OCI-LY7 (cell line): ENCODE data around the gene NSUN2. TPM values are rescaled to one million over a fixed set of nuclear protein-coding genes. Genes with fewer than 3 reads are reported as not detected.
"Not testable (repeated sequence)": the region's sequence is repeated elsewhere in the genome, so short reads cannot be mapped to it uniquely, and the experiment has no call there.

Experiments
- BruUV-seq: library from RNA; stranded (reverse); fragments of 400-500 nt; replicated peaks from 2 replicates; lab custom pipeline; 2021; lab: Mats Ljungman, UMichigan
- CTCF ChIA-PET: fragments of 300-600 bp; sonication (Branson Sonifier 250); formaldehyde crosslinking; loops from one replicate; lab custom pipeline; 2022; ENCODE audit warnings: antibody characterized with exemption; ENCODE audit not compliant: unreplicated experiment; lab: Charles Lee
- POLR2A ChIA-PET: fragments of 300-600 bp; sonication (Branson Sonifier 250); formaldehyde crosslinking; loops from one replicate; lab custom pipeline; 2022; ENCODE audit warnings: antibody characterized with exemption; lab: Charles Lee
- DNase-seq: peaks from one replicate; pipeline ENCODE4 v3.0.0-alpha.2; 2015; ENCODE audit warnings: low spot score
- H2AFZ ChIP-seq: fragments of 200-600 bp; sonication (generic), shearing (Covaris generic); 2 replicates; pipeline ENCODE4 v1.6.1; 2014; ENCODE audit warnings: mild to moderate bottlenecking, antibody characterized with exemption, low read length, moderate library complexity
- H3K27ac ChIP-seq: fragments of 200-600 bp; sonication (generic); 2 replicates; pipeline ENCODE4 v1.5.1; 2014; ENCODE audit warnings: mixed run types, low read depth, mild to moderate bottlenecking, moderate library complexity, low read length, inconsistent platforms; ENCODE audit not compliant: poor library complexity, severe bottlenecking
- H3K36me3 ChIP-seq: fragments of 200-600 bp; sonication (generic); 2 replicates; pipeline ENCODE4 v1.6.1; 2014; ENCODE audit warnings: mild to moderate bottlenecking, antibody characterized with exemption, low read length, moderate library complexity, mixed read lengths; ENCODE audit not compliant: insufficient read depth
- H3K4me1 ChIP-seq: fragments of 200-600 bp; sonication (generic); 2 replicates; pipeline ENCODE4 v1.5.1; 2014; ENCODE audit warnings: mild to moderate bottlenecking, low read length; ENCODE audit not compliant: insufficient read depth, poor library complexity, severe bottlenecking
- H3K4me2 ChIP-seq: fragments of 200-600 bp; sonication (generic); 2 replicates; pipeline ENCODE4 v1.6.1; 2014; ENCODE audit warnings: mild to moderate bottlenecking, low read length
- H3K4me3 ChIP-seq: fragments of 200-600 bp; sonication (generic); 2 replicates; pipeline ENCODE4 v1.5.1; 2014; ENCODE audit warnings: mild to moderate bottlenecking, low read depth, low read length; ENCODE audit not compliant: poor library complexity, severe bottlenecking
- H3K79me2 ChIP-seq: fragments of 200-600 bp; sonication (generic); 2 replicates; pipeline ENCODE4 v1.6.1; 2016; ENCODE audit warnings: low read depth, mild to moderate bottlenecking, low read length, moderate library complexity, mixed read lengths; ENCODE audit not compliant: insufficient read depth
- H3K9me2 ChIP-seq: fragments of 200-600 bp; sonication (generic); 2 replicates; pipeline ENCODE4 v1.6.1; 2016; ENCODE audit warnings: mild to moderate bottlenecking, low read length, mixed read lengths; ENCODE audit not compliant: insufficient read depth
- H3K9me3 ChIP-seq: fragments of 200-600 bp; sonication (generic); 2 replicates; pipeline ENCODE4 v1.6.1; 2014; ENCODE audit warnings: mild to moderate bottlenecking, mixed run types, low read length, mixed read lengths
- H4K20me1 ChIP-seq: fragments of 200-600 bp; sonication (generic); 2 replicates; pipeline ENCODE4 v1.6.1; 2014; ENCODE audit warnings: mild to moderate bottlenecking, antibody characterized with exemption, low read length, moderate library complexity, mixed read lengths; ENCODE audit not compliant: insufficient read depth
- EZH2phosphoT487 ChIP-seq: fragments of 200-600 bp; sonication (generic); IDR thresholded peaks from 2 replicates; pipeline ENCODE4 v1.6.1; 2018; ENCODE audit warnings: low read depth, borderline replicate concordance, mild to moderate bottlenecking, mixed run types, antibody characterized with exemption, low read length, moderate library complexity, mixed read lengths
- intact Hi-C: fragments of 100-400 bp; cut with micrococcal nuclease; formaldehyde crosslinking; loops from one replicate; pipeline ENCODE4 v1.10.0; 2022; ENCODE audit not compliant: unreplicated experiment
- total RNA-seq, 2 experiments: library from RNA; depleted of rRNA in 1 of 2; stranded (reverse); fragments of >200 nt in 1 of 2; shearing (Covaris generic) in 1 of 2; gene quantifications; 2 replicates each; pipeline ENCODE4 v1.2.3, GENCODE V29; 2014 to 2022
- TF ChIP-seq, protein P1 (sequence below): fragments of 200-600 bp; sonication (generic); conservative IDR thresholded peaks from 2 replicates; pipeline ENCODE4 v1.5.1; 2014; ENCODE audit warnings: mild to moderate bottlenecking, antibody characterized with exemption, low read length, moderate library complexity, mixed read lengths

The NSUN2 gene
- total RNA-seq, 2 experiments from 2014 or later, result 88.9 to 139 TPM

DNA sequence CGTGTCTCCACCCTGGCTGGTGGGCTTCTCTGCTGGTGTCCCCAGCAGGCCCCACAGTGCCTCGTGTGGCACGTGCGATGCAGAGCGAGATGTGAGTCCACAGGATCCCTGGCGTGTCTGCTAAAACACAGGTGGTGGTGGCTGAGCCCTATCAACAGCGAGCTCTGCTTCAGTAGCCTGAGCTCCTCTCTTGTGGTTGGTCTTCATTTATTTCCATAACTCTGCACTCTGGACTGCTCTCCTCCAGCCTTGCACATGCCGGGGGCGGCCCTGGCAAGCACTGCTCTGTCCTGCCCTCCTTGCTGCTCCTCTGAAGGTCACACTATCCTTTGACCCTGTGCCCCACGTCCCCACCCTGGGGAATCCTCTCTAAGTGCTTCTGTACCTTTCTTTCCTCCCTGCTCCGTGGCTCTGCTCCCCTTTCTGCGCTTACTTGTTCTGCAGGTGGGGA lies 59.2 kb downstream of the NSUN2 start:
- Histone ChIP-seq H3K9me3 (no peaks in the 10 kb centered on the region), H3K4me3 (no peak overlapping the region), H4K20me1 (no peaks in the 10 kb centered on the region), H3K27ac (no peak overlapping the region), H3K4me2 (no peak overlapping the region), H3K4me1 (no peaks in the 10 kb centered on the region), H3K79me2 (no peaks in the 10 kb centered on the region), H3K9me2 (no peaks in the 10 kb centered on the region), H3K36me3 (no peaks in the 10 kb centered on the region), H2AFZ (no peak overlapping the region)
- ChIA-PET CTCF (no interaction called here), POLR2A (no interaction called here)
- no peak for DNase-seq
- intact Hi-C loops, result no loop called here
- no TSS peak for BruUV-seq
- TF ChIP-seq EZH2phosphoT487, result no peak
- TF ChIP-seq, protein P1, sequence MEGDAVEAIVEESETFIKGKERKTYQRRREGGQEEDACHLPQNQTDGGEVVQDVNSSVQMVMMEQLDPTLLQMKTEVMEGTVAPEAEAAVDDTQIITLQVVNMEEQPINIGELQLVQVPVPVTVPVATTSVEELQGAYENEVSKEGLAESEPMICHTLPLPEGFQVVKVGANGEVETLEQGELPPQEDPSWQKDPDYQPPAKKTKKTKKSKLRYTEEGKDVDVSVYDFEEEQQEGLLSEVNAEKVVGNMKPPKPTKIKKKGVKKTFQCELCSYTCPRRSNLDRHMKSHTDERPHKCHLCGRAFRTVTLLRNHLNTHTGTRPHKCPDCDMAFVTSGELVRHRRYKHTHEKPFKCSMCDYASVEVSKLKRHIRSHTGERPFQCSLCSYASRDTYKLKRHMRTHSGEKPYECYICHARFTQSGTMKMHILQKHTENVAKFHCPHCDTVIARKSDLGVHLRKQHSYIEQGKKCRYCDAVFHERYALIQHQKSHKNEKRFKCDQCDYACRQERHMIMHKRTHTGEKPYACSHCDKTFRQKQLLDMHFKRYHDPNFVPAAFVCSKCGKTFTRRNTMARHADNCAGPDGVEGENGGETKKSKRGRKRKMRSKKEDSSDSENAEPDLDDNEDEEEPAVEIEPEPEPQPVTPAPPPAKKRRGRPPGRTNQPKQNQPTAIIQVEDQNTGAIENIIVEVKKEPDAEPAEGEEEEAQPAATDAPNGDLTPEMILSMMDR, result no peak

DNA sequence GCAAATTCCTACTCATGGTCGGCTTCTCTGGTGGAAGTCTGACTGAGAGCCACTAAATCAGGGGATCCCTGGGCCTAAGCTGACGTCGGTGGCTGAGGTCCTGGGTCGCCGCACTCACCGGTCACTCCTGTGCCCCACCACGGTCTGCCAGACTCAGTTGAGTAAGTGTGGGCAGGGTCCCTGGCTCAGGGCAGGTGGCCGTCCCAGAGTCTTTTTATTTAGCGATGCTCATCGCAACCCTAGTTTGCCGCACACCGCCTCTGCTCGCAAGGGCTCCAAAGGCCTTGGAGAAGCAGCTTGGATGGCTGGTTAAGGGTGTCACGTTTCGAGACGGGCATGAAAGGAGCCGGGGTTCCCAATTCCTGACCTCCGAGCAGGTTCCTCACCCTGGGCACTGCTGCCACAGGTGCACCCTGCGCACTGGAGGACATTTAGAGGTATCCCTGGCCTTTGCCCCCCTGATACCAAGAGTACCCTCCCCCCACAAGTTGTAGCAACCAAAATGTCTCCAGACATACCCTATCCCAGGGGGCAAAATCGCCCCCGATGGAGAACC lies 59.9 kb downstream of the NSUN2 start:
- TF ChIP-seq, protein P1, result no peak
- no peak for TF ChIP-seq EZH2phosphoT487
- no peak for DNase-seq
- no TSS peak for BruUV-seq
- Histone ChIP-seq H3K4me1 (no peaks in the 10 kb centered on the region), H3K9me2 (no peaks in the 10 kb centered on the region), H3K79me2 (no peaks in the 10 kb centered on the region), H3K9me3 (no peaks in the 10 kb centered on the region), H4K20me1 (no peaks in the 10 kb centered on the region), H3K4me2 (no peak overlapping the region), H2AFZ (no peak overlapping the region), H3K4me3 (no peak overlapping the region), H3K36me3 (no peaks in the 10 kb centered on the region), H3K27ac (no peak overlapping the region)
- POLR2A ChIA-PET, result no interaction called here
- CTCF ChIA-PET, result no interaction called here
- intact Hi-C loops, result no loop called here

DNA sequence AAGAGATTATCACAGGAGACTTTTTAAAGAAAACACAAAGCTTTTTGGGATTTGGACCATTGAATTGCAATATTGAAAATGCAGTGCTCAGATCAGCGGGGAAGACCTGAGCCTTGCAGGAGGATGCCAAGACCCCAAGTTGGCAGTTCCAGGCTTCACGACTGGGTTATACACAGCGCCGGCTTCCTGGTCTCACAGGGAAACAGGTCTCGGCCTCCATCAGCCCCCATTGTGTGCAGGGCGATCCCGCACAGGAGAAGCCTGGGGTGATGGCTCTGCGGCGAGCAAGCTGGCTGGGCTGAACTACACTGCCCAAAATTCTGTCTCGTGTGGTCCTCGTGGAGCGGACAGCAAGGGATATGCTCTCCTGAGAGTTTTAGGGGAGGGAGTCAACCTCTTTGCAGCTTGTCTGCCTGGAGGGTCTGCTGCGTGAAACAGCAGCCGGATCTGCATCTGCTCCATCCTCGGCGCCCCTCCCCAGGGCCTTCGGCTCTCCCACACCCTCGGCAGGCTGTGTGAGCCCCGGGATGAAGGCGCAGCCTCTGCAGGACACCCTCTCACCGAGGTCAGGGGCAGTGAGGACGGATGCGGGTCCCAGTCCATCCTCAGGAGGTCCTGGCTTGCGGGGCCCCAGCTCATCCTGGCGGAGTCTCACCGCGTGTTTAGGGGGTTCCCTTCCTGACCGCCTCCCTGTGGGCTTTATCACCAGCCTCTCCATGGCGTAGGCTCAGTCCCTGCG lies 60.6 kb downstream of the NSUN2 start:
- intact Hi-C loops, result no loop called here
- DNase-seq, result no peak
- Histone ChIP-seq H3K4me2 (no peak overlapping the region), H3K9me3 (no peaks in the 10 kb centered on the region), H3K4me1 (no peaks in the 10 kb centered on the region), H3K4me3 (no peak overlapping the region), H3K27ac (no peak overlapping the region), H4K20me1 (no peaks in the 10 kb centered on the region), H3K36me3 (no peaks in the 10 kb centered on the region), H3K9me2 (no peaks in the 10 kb centered on the region), H3K79me2 (no peaks in the 10 kb centered on the region), H2AFZ (no peak overlapping the region)
- ChIA-PET POLR2A (interaction anchor here (0.6 to 0.7 kb wide), 3 partner anchors 137 to 688 kb away, joined by 3 to 5 read pairs (median 3); no protein-coding TSS in a partner anchor), CTCF (no interaction called here)
- no TSS peak for BruUV-seq
- TF ChIP-seq, protein P1, result no peak
- TF ChIP-seq EZH2phosphoT487, result no peak

DNA sequence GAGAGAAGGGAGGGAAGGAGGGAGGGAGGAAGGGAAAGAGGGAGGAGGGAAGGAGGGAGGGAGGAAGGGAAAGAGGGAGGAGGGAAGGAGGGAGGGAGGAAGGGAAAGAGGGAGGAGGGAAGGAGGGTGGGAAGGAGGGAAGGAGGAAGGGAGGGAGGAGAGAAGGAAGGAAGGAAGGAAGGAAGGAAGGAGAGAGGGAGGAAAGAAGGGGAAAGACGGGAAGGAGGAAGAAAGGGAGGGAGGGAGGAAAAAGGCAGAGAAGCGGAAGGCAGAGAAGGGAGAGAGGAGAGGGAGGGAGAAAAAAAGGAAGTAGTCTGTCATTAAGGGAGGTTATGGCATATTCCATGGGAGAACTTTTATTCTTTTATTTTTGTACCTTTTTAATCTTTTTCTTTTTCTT lies 61.2 kb downstream of the NSUN2 start:
- intact Hi-C loops, H2AFZ ChIP-seq, H3K9me2 ChIP-seq, CTCF ChIA-PET, BruUV-seq, H3K4me3 ChIP-seq, DNase-seq, H3K9me3 ChIP-seq, H3K4me1 ChIP-seq, H3K4me2 ChIP-seq, H3K36me3 ChIP-seq, H3K27ac ChIP-seq, H4K20me1 ChIP-seq, H3K79me2 ChIP-seq: not testable (repeated sequence)
- POLR2A ChIA-PET, result interaction anchor here (0.7 kb wide), 2 partner anchors 137 to 174 kb away, joined by 3 to 5 read pairs; no protein-coding TSS in a partner anchor
